Tongue (tissue), 2 donors: ENCODE results near the gene OLFM1. TPM values are rescaled to one million over a fixed set of nuclear protein-coding genes. Genes with fewer than 3 reads are reported as not detected.

ENCODE experiments used
- DNase-seq: peaks from one replicate; pipeline ENCODE4 v3.0.0-alpha.2; 2015
- total RNA-seq: library from RNA; depleted of rRNA; stranded (reverse); fragments of >200 nt; gene quantifications from one replicate; pipeline ENCODE4 v1.2.3, GENCODE V29; 2014

The OLFM1 gene
- total RNA-seq: 10.7 TPM

DNA sequence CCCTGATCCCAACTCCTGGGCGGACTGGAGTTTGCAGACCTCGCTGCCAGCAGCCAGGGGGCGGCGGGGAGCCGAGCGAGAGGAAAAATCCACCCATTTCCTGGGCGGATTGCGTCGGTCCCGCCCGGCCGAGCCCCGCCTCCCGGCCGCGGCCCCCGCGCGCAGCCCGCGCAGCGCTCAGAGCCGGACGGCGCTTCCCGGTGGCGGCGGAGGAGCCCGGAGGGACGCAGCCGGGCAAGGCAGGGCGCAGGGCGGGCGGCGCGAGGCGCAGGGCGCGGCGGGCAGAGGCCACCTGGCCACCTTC is at the start of gene OLFM1:
OLFM1 (plus strand) TSS at position 180 of the 304 bp plus-strand sequence. CDS start 322 bp downstream, outside the sequence.
- DNase-seq: peak; percentile 84

DNA sequence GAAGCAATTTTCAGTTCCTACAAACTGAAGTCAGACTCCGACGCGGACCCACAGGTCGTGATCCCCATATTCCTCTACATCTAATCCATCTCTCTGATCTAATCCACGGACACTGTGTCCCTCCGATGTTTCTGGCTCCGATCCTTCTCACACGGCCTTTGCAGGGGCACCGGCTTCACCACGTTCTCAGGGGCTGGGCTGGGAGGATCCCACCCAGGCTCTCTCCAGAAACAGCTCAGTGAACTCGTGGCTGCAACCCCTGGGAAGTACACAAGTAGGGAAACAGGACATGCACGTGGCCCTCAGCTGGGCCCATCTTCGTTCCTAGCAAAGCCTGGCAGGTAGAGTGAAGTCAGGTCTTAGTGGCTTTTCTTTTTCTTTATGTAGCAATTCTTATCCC is 49.1 kb upstream of the OLFM1 start:
- no peak for DNase-seq

DNA sequence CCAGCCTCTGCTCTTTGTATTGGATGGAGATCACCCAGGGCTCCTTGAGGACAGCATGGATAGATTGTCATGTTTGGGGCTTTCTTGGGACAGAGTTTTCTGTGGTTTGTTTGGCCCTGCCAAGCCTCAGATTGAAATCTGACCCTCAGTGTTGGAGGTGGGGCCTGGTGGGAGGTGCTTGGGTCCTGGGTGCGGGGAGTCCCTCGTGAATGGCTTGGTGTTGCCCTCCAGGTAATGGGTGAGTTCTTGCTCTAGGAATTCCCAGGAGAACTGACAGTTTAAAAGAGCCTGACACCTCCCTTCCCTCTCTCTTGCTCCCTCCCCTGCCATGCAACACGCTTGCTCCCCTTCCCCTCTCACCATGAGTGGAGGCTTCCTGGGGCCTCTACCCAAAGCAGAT is 48.6 kb upstream of the OLFM1 start:
- no peak for DNase-seq

DNA sequence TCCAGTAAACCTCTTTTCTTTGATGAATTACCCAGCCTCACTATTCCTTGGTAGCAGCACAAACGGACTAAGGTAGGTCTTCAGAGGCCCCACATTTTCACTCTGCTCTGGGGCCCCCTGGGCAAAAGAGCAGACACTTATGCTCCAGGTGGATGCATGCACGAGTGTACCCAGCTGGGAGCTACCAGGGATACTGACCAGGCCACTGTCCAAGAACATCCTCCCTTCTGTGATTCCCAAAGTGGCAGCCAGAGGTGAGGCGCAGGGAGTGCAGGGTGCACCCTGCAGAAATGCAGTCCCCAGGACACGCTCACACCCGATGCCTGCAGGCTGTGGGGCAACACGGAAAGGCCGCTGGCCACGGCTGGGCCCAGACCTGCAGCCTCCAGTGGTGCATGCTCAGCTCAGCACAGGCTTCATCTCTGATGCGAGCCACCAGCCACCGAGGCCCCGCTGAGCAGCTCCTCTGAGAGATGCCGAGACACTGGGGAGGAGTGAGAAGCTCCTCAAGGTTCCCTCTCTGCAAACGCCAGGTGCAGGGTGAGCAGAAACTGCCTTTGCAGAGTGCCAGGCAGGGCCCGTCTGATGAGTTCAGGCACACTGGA is 48.1 kb upstream of the OLFM1 start:
- DNase-seq: no peak

DNA sequence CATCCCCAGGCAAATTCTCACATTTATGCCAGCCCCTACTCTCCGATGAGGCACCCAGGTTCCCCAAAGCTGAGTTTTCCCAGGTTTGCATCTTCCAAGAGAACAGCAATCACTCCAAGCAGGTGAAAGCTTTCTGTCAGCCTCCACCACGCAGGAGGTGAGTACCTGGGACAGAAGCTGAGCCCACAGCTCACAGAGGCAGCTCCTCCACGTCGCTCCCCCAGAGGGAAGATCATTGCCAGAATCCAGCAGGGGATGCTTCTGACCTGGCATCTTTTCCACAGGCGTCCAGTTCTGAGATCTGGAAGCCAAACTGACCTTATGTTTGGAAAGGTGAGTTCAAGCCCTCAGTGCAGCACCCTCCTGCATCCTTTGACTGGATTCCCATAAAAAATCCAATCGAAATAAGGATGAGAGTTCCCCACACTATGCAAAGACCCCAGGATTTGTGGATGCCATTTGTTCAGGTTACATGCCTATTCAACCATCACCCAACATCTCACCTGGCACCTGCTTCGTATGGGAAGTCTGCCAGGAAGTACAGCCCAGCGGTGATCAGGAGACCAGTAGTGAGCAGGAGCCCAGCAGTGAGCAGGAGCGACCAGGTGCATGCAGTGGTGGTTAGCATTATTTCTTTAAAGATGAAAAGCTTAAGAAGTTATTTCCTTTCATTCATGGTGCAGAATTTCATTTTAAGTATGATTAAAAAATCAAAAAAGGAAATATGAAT is 47.4 kb upstream of the OLFM1 start:
- no peak for DNase-seq

DNA sequence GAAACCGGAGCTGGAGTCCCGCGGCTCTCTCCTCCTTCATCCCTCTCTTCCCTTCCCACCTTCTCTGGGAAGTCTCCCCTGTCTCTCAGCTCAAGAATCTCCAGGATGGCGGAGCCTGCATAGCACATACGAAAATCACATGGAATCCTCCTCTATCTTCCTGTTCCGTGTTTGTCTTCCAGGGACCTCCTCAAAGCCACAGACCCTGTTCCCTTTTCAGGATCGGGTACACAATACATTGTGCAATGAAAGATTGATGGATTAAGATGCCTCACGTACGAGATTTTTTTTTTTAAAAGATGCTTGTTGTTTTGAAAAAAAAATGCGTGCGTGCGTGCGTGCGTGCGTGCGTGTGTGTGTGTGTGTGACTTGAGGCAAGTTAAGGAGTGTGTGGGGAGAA is 46.6 kb upstream of the OLFM1 start:
- no peak for DNase-seq

DNA sequence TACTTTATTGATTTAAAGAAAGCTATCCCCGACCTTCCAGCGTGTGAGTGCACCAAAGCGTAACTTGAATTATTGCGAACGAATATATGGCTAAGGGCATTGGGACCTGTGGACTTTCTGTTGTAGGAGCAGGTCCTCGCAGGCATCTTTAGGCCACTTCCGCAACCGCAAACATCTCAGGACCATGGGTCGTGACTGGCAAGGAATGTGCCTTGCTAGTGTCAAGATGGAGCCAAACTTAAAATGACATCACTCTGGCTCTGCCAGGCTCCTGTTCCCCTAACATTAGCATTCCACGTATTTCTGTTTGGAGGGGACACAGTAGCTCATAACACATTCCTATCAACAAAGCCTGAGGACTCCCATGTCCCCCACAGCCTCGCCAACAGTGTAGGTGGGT is 44.1 kb upstream of the OLFM1 start:
- DNase-seq: no peak

DNA sequence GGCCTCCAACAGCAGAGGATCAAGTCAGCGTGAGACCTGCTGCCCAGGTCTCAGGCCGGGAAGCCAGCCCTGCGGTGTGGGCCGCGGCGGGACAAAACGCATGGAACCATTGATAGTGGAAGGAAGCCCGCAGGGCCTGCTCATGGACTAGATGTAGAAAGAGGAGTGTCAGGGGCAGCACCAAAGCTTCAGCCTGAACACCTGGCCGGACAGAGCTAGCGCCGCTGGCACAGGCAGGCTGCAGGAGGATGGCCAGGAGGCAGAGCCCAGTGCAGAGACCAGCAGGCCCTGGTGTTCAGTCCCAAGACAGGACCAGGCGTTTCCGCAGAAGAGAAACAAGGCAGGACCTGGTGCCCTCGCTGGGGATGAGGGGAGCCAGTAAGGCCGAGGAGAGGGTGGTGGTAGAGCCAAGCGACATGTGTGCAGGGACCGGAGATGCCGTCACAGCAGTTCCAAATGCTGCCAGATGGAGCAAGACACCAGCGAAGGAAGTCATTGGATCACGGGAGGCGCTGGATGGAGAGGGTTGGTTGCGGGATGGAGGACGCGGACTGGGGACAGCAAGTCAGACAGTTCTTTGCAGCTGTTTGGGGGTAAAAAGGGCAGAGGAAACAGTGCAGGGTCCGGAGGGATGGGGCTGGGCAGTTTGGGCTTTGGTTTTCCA is 42.1 kb upstream of the OLFM1 start:
- DNase-seq: no peak

DNA sequence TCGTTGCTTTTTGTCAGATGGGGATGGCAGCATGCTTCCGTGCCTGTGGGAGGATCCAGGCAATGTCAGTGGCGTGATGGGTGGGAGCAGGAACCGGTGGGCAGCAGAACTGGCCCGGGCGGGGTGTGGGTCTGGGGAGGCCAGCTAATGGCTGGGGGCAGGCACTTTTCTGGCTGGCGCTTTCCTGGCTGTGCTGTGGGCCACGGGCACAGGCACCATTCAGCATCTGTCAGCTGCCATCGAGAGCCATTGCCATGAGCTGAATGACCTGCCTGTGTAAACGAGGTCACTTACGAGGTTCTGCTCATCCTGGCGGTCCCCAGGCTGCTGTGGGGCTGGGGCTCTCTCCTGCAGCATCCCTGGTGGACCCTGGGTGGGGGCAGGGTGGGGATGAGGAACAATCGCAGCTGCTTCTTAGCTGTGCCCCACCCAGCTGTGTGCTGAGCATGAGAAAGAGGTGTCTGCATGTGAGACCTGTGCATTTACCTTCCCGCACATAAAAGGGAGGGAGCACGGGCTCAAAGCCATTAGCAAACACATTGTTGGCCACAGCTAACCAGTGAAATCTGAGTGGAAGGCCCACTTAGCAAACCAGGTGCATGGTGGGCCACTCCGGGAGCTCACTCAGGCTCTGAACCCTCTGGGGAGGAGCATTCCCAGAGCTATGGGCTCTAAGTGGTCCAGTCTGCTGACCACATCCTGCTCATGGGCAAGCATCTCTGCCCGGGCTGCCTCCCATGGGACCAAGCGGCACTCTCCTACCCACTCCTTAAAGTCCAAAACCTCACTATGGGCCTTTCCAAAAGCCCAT is 41.3 kb upstream of the OLFM1 start:
- DNase-seq: no peak

DNA sequence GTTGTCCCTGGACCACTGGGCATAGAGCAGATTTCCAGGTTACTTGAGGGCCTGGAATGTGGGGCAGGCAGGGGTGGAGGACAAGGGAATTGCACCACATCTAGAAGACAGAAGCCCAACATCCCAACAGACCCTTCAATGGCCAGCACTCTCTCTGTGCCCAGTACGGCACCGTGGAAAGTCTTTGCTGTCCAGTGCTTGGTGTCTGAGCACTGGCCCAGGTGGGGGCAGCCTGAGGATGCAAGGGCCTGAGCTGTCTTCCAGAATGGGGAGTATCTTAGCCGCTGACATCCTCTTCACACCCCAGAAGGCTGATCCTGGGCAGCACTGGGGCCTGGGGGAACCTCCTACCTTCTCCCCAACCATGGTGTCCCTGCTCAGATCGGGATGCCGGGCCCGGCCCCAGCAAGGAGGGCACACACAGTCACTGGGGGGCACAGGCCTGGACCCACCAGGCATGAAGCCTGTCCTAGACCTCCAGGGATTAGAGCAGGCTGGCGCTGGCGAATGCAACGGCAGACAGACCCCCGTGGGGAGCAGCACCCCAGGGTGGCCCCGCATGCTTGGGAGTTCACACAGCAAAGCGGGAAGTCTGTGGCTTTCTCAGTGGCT is 40.6 kb upstream of the OLFM1 start:
- DNase-seq: no peak

DNA sequence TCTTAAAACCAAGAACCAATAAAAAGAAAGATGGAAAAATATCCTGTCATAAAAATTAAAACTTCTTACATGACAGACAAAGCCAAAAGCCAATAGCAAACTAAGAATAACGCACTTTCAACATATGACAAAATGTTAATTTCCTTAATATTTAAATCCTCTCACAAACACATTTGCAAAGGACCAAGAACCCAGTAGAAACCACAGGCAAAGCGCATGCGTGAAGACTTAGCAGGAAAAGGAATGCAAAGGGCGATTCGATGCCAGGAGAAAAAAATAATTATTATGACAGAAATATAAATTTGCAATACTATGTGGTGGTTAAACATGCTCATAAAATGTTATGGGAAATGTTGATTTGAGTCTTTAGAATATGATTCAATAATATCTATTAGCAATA is 39.9 kb upstream of the OLFM1 start:
- no peak for DNase-seq

DNA sequence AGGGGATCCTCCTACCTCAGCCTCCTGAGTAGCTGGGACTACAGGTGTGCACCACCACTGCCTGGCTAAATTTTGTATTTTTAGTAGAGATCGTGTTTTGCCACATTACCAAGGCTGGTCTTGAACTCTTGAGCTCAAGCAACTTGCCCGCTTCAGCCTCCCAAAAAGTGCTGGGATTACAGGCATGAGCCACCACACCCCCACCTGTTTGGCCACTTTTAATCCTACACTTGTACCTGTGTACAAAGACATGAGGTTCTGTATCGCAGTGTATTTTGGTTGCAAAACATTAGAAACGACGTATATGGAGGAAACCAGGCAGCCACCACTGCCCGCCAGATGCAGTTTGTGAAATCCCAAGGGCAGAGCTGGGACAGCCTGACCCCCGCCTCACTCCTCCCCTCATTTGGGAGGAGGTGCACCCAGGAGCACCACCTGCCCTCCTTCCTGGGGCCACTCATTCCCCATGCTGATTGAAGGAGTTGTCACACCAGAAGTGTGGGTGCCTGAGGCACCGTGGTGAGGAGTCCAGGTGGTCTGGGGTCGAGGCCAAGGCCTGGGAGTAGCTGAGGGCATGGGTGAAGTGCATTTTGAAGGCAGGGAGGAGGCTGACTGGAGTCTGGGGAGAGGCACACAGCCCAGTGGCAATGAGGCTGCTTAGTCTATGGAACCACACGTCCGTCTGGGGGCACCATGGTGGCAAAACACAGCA is 39.3 kb upstream of the OLFM1 start:
- no peak for DNase-seq

DNA sequence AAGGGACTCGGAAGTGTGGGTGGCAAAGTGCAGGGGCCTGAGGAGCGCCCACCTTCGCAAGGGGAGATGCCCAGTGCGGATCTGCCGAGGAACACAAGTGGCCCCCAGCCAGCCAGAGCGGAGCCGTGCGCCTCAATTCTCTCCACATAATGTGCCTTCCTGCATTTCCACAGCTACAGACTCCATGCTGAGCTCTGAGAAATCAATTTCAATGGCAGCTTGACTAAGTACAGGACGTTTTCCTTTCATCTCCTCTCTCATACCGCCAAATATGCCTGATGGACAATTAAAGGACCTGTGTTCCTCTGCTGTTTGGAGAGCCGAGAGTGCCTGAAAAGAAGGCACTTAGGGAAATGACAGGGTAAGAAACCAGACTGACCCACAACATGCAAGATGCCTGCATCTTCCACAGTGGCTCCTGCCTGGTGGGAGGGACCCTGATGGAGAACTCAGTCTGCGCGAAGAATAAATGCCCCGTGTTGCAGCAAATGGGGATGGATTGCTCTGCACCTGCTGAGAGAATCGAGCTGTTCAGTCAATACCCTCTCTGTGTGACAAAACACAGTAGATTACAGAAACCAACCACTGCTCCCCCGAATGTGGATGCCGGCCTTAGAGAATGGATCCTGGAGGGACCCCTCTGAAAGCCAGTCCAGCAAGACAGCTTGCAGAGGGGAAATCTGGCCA is 38.6 kb upstream of the OLFM1 start:
- no peak for DNase-seq

DNA sequence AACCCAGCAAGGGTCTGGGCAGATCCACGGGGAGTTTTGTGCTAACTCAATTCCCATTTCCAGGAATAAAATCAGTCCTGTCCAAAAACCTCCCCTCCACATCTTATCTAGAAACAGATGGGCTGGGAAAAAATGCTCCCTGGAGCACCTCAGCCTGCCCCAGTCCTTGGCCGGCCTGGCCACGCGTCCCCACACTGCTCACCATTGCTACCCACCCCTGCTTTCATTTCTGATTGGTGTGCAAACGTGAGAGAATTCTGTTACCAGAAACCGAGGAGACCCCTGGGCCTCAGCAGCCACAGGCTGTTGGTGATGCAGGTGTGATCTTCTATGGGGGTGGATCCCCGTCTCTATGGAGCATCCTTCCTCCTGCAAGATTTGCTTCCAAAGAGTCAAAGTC is 38.0 kb upstream of the OLFM1 start:
- DNase-seq: no peak

DNA sequence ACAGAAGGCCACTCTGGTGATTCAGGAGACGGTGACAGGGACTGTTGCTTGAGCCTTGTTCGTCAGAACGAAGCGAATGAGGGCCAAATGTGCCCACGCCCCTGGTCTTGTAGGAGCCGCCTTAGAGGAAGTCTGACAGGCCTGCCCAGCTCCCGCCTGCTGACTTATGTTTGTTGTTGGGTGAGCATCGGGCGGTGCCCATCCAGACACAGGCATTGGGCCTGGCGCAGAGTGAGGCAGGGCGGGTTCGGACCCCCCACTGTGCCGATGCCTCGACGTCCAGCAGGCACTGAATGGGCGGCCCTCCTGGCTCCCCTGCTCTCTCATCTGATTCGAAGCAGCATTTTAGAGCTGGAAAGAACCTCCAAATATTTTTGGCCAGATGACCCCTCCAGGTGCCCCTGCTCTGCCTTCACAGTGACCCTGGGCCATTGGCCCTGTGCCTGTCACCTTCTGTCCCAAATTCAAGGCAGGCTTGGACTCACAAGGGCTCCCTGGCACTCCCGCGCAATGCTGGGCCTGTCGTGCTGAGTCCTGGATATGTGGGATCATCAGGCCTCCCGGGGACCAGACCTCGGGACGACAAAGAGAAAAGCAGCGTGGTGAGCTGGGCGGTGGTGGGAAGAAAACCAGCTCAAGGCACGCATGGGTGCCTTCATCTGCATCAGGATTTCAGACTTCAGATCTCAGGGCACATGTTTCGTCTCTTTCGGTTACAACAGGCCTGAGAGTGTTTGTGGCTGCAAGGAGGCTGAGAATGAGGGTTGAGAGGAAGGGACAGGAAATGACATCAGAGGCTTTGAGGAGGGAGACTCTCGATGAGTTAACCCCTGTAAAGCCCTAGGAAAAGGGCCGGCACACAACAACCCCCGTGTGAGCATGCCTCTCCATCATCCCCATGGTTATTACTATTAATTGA is 37.1 kb upstream of the OLFM1 start:
- DNase-seq: no peak

DNA sequence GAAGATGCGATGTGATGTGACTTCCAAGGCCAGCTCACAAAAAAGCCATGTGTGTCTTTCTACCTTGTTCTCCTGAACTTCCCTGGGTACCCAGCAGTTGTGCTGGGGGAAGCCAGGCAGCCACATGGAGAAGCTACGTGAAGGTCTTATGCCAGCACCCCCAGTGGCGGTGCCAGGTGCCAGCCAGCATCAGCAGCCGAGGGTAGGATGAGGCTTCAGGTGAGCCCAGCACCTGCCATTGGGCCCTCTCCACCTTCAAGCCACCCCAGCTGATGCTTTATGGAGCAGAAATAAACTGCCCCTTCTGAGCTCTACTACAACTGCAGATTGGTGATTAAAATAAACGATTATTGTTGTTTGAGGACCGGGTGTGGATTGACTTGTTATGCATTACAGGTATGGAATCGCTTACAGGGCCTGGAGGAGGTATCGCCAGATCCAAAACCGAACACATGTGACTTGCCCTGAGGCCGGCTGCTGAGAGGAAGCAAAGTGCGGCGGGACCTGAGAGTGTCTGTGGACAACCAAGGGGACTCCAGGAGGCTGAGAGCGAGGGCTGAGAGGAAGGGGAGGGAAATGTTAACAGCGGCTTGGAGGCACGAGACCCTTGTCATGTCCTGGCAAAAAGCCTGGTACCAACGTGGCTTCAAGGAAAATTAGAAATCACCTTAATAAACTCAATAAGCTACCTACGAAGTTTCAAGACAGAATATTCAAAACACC is 36.0 kb upstream of the OLFM1 start:
- no peak for DNase-seq

DNA sequence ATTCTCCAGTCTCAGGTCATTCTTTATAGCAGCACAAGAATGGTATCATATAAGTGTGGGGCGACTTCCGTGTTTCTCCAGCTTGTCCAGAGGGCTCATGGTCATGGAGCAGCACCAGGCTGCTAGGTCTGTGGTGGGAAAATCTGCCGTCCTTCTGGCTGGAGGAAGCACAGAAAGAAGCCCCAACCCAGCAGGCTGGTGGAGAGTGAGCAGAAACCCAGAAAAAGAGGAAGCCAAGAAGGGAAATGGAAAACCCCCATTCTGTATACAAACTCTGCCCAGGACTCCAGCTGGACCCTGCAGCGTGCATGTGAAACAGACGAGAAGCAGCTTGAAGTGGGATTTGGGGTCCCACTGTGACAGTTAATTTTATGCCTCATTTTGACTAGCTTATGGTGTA is 34.3 kb upstream of the OLFM1 start:
- DNase-seq: no peak

DNA sequence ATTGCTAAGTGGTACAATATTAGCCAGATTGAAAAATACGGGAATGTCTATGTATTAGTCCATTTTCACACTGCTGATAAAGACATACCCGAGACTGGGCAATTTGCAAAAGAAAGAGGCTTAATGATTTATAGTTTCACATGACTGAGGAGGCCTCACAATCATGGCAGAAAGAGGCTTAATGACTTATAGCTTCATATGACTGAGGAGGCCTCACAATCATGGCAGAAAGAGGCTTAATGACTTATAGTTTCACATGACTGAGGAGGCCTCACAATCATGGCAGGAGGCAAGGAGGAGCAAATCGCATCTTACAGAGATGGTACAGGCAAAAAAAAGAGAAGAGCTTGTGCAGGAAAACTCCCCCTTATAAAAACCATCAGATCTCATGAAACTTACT is 32.3 kb upstream of the OLFM1 start:
- DNase-seq: no peak

DNA sequence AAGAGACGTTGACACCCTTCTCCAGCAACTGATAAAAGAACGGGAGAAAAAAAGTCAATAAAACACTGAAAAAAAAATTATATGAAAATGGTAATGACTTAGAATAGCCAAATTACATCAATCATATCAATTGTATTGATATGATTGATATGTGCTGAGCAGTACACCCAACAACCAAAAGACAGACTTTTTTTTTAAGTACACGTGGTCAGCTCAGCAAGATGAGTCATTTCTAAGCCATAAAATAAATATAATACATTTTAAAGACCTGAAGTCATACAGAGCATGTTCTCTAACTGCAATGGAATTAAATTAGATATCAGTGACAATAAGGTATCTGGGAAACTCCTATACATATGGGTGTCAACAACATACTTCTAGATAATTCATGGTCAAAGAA is 30.9 kb upstream of the OLFM1 start:
- DNase-seq: no peak
